Type B pancreatic cell (in vitro differentiated cells): ENCODE measurements around the gene OXNAD1. TPM values are rescaled to one million over a fixed set of nuclear protein-coding genes. Genes with fewer than 3 reads are reported as not detected.

Experiments
- DNase-seq: peaks from one replicate; pipeline ENCODE4 v3.0.0; 2021; ENCODE audit warnings: mixed read lengths; ENCODE audit not compliant: unreplicated experiment; ENCODE audit errors: extremely low spot score
- H3K27ac Mint-ChIP-seq: 2 replicates; pipeline ENCODE4 v1.8.0; 2021; ENCODE audit warnings: mild to moderate bottlenecking, mixed read lengths
- H3K27me3 Mint-ChIP-seq: 2 replicates; pipeline ENCODE4 v1.8.0; 2021; ENCODE audit warnings: mixed read lengths
- H3K36me3 Mint-ChIP-seq: 2 replicates; pipeline ENCODE4 v1.8.0; 2021; ENCODE audit warnings: mixed read lengths
- H3K4me1 Mint-ChIP-seq: one replicate; pipeline ENCODE4 v1.8.0; 2021; ENCODE audit warnings: mixed read lengths; ENCODE audit not compliant: unreplicated experiment
- H3K4me3 Mint-ChIP-seq: 2 replicates; pipeline ENCODE4 v1.8.0; 2021; ENCODE audit warnings: mild to moderate bottlenecking, mixed read lengths
- H3K9me3 Mint-ChIP-seq: 2 replicates; pipeline ENCODE4 v1.8.0; 2021; ENCODE audit warnings: mixed read lengths
- total RNA-seq: library from RNA; stranded (reverse); gene quantifications from 2 replicates; pipeline ENCODE4 v1.2.1, GENCODE V29; 2021; ENCODE audit warnings: low replicate concordance
- TF ChIP-seq, protein P1 (sequence below): fragments of 200-600 bp; sonication (generic); conservative IDR thresholded peaks from 2 replicates; pipeline ENCODE4 v1.5.0; 2021; ENCODE audit warnings: antibody characterized with exemption, mild to moderate bottlenecking

The OXNAD1 gene
- total RNA-seq, 1 donor from 2014 or later: 16.0 TPM

GRCh38 chr3:16318176-16318575, 53.2 kb downstream of the OXNAD1 start:
- no peak overlapping the region for H3K4me3 Mint-ChIP-seq
- H3K9me3 Mint-ChIP-seq: no peaks in the 10 kb centered on the region
- H3K27ac Mint-ChIP-seq: no peak overlapping the region
- H3K27me3 Mint-ChIP-seq: no peaks in the 10 kb centered on the region
- H3K4me1 Mint-ChIP-seq: no peaks in the 10 kb centered on the region
- no peak for DNase-seq
- H3K36me3 Mint-ChIP-seq: peaks cover 22% of the 10 kb centered on the region
- TF ChIP-seq, protein P1, sequence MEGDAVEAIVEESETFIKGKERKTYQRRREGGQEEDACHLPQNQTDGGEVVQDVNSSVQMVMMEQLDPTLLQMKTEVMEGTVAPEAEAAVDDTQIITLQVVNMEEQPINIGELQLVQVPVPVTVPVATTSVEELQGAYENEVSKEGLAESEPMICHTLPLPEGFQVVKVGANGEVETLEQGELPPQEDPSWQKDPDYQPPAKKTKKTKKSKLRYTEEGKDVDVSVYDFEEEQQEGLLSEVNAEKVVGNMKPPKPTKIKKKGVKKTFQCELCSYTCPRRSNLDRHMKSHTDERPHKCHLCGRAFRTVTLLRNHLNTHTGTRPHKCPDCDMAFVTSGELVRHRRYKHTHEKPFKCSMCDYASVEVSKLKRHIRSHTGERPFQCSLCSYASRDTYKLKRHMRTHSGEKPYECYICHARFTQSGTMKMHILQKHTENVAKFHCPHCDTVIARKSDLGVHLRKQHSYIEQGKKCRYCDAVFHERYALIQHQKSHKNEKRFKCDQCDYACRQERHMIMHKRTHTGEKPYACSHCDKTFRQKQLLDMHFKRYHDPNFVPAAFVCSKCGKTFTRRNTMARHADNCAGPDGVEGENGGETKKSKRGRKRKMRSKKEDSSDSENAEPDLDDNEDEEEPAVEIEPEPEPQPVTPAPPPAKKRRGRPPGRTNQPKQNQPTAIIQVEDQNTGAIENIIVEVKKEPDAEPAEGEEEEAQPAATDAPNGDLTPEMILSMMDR: no peak

GRCh38 chr3:16319307-16319706, 54.3 kb downstream of the OXNAD1 start:
- no peak for DNase-seq
- H3K4me1 Mint-ChIP-seq: no peaks in the 10 kb centered on the region

DNA sequence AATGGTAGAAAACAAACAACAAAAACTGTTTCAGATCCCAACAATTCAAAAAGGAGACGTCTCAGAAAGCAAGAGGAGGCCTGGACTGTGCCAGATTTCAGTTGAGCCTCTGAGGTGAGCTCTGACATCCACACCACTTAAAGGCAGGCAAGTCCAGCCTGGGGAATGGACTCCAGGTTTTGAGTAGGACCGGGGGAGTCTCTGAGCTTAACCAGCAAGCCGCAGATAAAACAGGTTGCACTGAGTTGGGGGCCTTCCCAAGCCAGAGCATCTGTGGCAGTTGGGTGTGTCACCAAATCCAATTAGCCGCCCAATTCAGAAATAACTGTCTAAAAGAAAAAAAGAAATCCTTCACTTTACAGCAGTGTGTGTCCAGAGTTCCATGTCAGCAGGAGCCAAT, 54.7 kb downstream of the OXNAD1 start:
- H3K27ac Mint-ChIP-seq: no peak overlapping the region
- H3K36me3 Mint-ChIP-seq: peaks cover 22% of the 10 kb centered on the region
- TF ChIP-seq, protein P1: no peak
- H3K9me3 Mint-ChIP-seq: no peaks in the 10 kb centered on the region
- H3K4me1 Mint-ChIP-seq: no peaks in the 10 kb centered on the region
- H3K27me3 Mint-ChIP-seq: no peaks in the 10 kb centered on the region
- no peak for DNase-seq
- no peak overlapping the region for H3K4me3 Mint-ChIP-seq

More at GRCh38 chr3:16319307-16319706, 54.3 kb downstream of the OXNAD1 start:
- Mint-ChIP-seq H3K9me3 (no peaks in the 10 kb centered on the region), H3K27ac (no peak overlapping the region), H3K4me3 (no peak overlapping the region), H3K36me3 (peaks cover 22% of the 10 kb centered on the region), H3K27me3 (no peaks in the 10 kb centered on the region)
- TF ChIP-seq, protein P1: peak; percentile 56

- H3K4me3 Mint-ChIP-seq: no peak overlapping the region
- peaks cover 22% of the 10 kb centered on the region for H3K36me3 Mint-ChIP-seq
- no peak for DNase-seq
- H3K27me3 Mint-ChIP-seq: no peaks in the 10 kb centered on the region
- no peaks in the 10 kb centered on the region for H3K4me1 Mint-ChIP-seq
- TF ChIP-seq, protein P1: no peak
- H3K27ac Mint-ChIP-seq: no peak overlapping the region
- no peaks in the 10 kb centered on the region for H3K9me3 Mint-ChIP-seq
These were observed 55.7 kb downstream of the OXNAD1 start for GRCh38 chr3:16320711-16321110.

DNA sequence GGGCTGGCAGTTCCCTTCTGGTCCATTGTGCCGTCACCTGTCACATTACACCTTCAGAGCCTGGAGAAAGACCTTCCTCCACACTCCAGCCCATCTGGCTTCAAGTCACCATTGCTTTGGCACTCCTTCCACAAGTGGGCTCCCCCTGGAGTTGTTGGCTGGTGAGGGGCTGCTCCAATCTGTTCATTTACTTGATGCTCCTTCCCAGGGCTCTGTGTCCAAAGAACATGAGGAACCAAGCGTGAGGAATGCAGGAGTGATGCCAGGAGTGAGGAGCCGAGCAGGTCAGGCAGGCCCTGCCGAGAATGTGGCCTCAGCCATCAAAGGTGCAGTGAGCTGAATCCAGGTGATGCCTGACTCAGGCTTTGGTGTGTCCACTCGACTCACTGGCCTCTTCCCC, 57.2 kb downstream of the OXNAD1 start:
- DNase-seq: no peak
- peaks cover 15% of the 10 kb centered on the region for H3K36me3 Mint-ChIP-seq
- H3K4me1 Mint-ChIP-seq: peaks cover 3% of the 10 kb centered on the region
- no peak overlapping the region for H3K27ac Mint-ChIP-seq
- H3K4me3 Mint-ChIP-seq: no peak overlapping the region
- no peaks in the 10 kb centered on the region for H3K9me3 Mint-ChIP-seq
- TF ChIP-seq, protein P1: no peak
- no peaks in the 10 kb centered on the region for H3K27me3 Mint-ChIP-seq

DNA sequence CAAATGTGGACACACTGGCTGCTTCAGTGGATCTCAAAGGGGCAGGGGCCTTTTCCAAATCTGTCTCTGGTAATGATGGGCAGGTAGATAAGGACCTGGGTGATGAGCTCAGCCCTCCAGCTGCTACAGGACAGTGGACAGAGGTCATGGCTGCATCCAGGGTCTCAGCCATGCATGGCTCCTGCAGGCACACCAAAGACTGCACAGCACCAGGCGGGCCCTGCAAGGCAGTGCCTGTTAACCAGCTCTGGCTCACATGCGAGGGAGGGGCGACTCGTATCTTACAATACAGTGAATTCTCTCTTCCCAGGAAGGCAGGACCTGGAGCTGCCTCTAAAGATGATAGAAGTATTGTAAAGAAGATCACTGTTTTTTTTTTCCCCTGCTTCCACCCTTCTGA, 58.7 kb downstream of the OXNAD1 start:
- no peaks in the 10 kb centered on the region for H3K27me3 Mint-ChIP-seq
- TF ChIP-seq, protein P1: no peak
- H3K9me3 Mint-ChIP-seq: no peaks in the 10 kb centered on the region
- DNase-seq: no peak
- H3K4me3 Mint-ChIP-seq: no peak overlapping the region
- H3K4me1 Mint-ChIP-seq: peaks cover 4% of the 10 kb centered on the region
- H3K36me3 Mint-ChIP-seq: peaks cover 14% of the 10 kb centered on the region
- H3K27ac Mint-ChIP-seq: no peak overlapping the region
